ENCODE results near the gene SNRNP48.

The SNRNP48 gene

DNA sequence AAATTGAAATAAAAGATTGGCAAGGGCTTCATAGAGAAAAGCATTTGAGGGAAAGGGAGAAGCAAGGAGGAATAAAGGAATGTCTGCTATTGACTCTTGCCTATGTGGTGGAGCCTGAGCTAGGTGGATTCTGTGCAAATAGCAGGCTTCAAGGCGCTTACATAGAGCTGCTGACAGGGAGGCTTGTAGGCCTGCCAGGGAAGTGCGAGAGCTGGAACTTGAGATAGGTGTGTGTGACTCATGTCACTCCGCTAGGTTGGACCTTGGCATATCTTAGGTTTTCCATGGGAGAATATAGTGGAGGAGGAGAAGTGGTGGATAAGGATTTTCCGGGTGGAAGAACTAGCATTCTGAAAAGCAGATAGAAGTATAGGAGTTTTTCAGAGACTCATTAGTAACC, 14.0 kb downstream of the SNRNP48 start:
- no peak for DNase-seq

- DNase-seq, result no peak
Measured at GRCh38 chr6:7604506-7604905, 14.5 kb downstream of the SNRNP48 start.

GRCh38 chr6:7615611-7616383, 25.8 kb downstream of the SNRNP48 start:
- peak; percentile 82 for DNase-seq

DNA sequence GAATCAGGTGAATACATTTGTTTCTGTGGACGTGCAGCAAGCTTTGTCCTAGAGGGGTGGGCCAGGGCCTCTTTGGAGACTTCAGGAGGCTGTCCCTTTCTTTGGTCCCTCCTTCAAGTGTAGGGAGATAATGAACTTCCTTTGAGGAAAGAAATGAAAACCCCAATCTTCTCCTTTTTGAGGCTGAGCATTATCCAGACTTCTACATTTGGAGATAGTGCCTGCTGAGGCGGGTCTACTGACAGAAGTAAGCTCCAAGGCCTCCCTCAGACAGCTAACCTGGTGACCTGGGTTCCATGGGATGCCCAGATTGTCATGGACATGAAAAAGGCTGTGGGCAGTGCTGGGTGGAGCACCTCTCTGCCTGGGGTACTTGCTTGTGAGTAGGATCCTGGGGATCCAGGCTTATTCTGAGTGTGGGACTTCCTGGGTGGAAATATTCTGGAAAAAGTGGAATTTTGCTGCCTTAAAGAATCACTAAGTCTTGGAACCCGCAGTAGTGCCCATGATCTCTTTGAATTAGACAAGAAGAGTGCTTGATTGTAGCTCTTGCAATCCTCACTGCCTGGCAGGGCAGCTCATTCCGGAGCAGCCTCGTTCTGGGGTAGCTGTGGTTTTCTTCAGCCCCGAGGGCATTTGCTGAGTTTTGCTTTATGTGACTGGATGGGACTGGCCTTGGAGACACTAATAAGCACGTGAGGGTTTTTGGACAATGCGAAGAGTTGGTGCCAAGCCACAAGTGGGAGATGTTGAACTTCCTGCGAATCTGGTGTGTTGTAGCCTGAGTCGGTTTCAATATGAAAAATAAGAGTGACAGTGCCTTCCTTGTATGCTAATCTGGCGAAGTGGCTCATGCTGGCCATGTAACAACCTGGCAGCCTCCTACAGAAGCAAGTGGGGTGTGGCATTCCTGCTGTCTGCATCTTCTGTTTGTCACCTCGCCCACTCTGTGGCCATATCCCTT, 28.1 kb downstream of the SNRNP48 start:
- peak; percentile 21 for DNase-seq

DNA sequence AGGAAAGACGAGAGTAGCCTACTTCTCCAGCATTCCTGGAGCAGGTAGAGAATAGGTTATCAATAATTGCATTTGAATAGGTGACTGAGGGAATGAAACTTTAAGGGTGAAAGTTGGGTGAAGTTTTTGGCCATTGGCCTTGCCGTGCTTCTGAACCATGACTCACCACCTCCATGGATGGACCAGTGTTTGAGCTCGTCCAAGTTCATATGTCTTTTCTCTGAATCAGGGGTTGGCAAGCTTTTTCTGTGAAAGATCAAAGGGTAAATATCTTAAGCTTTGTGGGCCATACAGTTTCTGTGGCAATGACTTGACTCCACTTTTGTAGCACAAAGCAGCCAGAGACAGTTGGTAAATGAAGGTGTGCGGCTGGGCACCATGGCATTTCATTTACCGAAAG, 31.8 kb downstream of the SNRNP48 start:
- no peak for DNase-seq

- DNase-seq, result peak; percentile 96
Measured at GRCh38 chr6:7624796-7625710, 35.1 kb downstream of the SNRNP48 start.

DNA sequence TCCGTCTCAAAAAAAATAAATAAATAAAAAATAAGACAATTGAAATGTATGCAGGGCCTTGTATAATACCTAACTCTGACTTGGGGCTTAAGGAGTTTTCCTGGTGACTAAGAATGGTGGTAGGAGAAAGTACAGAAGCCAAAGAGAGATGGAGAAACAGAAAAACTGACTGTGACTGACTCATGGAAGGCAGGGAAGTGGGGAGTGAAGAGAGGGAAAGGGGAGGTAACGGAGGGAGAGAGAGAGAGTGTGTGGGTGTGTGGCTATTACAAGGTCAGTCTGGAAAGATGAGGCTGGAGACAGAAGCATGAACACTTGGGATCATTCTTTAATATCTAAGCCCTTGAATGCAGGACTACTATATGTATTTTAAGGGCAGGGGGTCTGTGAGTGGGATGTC, 38.5 kb downstream of the SNRNP48 start:
- DNase-seq, result no peak

DNA sequence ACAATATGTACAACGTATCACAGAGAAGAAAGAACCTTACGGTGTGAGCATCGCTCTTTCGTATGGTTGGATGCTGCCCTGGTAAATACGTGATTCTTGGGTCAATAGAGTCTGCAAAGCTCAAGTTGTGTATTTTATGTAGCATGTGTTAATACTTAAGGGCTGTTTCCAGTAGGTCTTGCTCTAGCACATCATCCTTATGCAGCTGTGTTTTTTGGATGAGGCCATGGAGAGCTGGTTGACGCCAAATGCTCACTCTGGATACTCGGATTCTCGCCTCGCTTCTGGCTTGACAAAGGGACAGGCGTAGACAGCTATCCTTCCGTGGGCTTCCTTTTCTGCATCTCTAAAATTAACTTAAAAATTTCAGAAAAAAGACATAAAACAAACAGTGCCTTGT, 38.9 kb downstream of the SNRNP48 start:
- DNase-seq, result no peak

DNA sequence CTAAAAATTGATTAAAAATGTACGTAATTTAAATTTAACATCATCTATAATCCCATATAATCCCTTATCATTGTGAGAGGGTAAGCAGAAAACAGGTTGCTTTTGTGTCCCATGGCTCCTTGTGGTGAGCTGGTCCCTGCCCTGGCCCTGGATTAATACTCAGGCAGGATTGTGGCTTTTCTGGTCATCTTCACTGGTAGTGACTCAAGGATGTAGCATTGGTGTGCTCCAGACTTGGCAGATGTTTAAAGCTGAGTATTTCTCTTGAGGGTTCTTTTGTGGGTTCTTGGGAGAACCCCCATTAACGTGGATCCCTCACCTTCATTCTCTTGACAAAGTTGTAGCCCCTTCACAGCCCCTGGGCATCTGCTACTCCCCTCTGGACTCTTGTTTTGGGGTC, 39.3 kb downstream of the SNRNP48 start:
- no peak for DNase-seq

- DNase-seq, result peak; percentile 39
Measured at GRCh38 chr6:7630792-7631191, 40.8 kb downstream of the SNRNP48 start.

- DNase-seq, result peak; percentile 86
Measured at GRCh38 chr6:7631466-7631865, 41.5 kb downstream of the SNRNP48 start.

DNA sequence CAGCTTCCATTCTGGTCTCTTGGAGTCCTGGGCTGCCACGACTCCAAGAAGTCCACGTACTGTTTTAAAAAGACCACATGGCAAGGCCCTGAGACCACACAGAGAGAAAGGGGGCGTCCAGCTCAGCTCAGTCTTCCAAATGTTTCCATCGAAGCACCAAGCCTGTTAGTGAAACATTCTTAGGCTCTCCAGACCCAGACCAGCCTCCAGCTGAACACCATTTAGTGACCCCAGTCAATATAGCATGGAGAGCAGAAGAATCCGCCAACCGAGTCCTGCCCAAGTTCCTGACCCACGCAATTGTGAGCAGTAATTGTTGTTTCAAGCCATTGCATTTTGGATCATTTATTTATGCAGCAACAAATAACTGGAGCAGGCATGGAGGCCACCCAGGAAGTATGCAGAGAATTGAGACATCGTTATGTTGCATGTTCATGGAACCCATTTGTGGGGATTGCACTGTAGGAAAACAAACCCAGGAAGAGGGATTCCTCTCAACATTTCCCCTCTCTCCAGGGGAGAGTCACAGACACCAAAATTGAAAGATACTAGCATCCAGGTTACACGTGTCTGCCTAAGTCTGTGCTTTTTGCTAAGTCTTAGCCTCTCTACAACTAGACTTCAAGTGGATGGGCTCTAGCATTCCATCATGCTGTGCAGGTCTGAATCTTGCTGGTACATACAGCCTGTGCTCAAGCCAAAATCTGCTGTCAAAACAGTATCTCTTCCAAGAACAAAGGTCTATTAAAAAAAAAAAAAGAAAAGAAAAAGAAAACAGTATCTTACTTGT, 42.7 kb downstream of the SNRNP48 start:
- DNase-seq, result peak; percentile 40

DNA sequence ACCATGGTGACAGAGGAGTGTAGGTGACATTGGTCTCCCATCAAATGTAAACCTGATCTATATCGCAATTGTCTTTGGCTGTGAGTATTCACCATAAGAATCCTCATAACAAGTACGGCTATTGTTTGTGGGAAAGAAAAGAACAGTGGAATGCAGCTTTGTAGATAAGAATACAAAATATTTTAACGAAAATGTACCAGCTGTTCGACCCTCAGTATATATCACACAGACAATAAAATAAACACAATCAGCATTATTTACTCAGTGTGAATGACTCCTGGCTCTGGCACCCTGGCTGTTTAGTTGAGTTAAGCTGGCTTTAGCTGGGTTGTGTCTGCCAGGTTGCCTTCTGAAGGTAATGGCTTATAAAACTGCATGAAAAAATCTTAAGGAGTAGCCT, 43.4 kb downstream of the SNRNP48 start:
- peak; percentile 60 for DNase-seq

GRCh38 chr6:7636151-7636550, 46.2 kb downstream of the SNRNP48 start:
- no peak for DNase-seq

DNA sequence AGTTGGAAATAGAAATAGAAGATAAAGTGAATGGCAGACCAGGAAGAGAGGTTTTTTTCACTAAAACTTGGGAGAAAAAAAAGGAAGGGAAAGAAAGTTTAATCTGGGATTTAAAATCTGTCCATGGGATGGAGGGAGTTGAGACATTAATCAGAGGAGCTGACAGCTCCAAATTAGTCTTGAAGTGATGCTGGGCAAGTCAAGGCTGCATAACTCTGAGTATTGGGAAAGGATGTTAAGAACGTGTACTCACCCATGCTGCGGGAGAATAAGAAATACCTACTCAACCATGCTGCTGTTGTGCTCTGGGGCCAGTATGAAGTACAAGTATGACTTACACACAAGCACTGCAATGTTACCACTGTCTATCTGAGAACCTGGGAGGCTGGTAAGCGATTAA, 47.5 kb downstream of the SNRNP48 start:
- DNase-seq, result no peak

- no peak for DNase-seq
Measured at GRCh38 chr6:7639427-7639826, 49.4 kb downstream of the SNRNP48 start.

GRCh38 chr6:7640016-7640415, 50.0 kb downstream of the SNRNP48 start:
- no peak for DNase-seq

DNA sequence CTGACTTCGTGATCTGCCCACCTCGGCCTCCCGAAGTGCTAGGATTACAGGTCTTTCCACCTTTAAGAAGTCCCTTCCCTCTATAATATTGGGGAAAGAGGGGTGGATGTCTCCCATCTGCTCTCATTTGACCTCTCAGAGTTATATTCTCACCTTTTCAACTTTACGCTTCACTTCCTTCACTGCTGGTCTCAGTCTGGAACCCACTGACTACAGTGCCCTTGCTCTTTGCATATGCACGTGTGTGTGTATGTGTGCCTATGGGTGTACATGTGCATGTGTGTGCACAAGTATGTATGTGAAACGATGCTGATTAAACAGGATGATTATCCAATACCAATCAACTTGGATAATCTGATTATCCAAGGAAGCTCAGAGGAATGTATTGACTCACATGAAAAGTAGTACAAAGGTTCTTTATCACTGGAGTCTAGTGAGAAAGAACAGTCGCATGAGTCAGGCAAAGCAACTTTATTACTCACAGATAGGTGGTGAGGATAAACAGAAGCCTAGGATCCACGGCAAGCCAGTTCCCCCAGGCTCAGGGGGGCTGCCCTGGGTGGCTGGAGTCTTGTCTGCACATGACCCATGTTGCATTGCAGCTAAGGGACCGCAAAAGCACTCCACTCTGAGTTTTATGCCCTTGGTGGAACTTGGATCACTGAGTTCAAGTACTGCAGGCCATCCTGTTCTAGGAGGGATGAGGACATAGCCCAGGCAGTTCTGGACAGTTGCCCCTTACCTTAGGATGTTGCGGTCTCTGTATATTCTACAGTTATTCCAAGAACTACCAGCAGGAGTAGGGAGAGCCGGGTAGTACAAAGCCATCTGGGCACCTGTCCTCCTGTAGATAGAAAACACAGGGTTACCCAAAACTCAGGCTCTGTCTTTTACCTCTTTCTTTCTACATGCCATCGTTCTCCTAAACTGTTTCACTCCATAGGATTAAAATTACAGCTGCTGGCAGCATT, 50.9 kb downstream of the SNRNP48 start:
- DNase-seq, result no peak

DNA sequence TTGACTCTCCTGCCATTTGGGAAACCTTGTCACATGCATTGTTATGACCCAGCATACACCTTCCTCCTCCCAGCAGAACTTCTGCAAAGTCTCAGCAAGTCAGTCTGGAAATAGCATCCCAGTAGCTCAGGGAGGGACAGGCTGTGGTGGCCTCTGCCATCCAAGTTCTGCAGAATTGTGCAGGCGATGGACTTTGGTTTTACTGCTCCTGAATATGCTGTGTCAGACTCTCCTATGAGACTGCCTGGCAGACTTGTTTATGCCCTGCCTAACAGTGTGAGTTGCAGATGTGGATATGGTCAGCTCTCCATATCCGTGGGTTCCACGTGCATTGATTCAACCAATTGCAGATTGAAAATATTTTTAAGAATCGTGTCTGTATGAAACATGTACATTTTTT, 52.8 kb downstream of the SNRNP48 start:
- no peak for DNase-seq

GRCh38 chr6:7644417-7644816, 54.4 kb downstream of the SNRNP48 start:
- DNase-seq, result no peak

- no peak for DNase-seq
Measured at GRCh38 chr6:7646394-7646793, 56.4 kb downstream of the SNRNP48 start.

Measured in NCI-H69 (cell line).